Measurements from ENCODE around the gene SNRK.
"Not testable (repeated sequence)": the region's sequence is repeated elsewhere in the genome, so short reads cannot be mapped to it uniquely, and the experiment has no call there.

SNRK gene

GRCh38 chr3:43353923-43354670 lies 67.8 kb downstream of the SNRK start:
- TF ChIP-seq EZH2phosphoT487 (conservative IDR thresholded peaks at IDR 0.05; ENCODE audit: low read length) (no peak), CTCF (IDR thresholded peaks at IDR 0.05; ENCODE audit: insufficient read depth, low read length, poor library complexity, severe bottlenecking) (no peak)
- Histone ChIP-seq H3K9ac (ENCODE audit: low read length) (no peak overlapping the region), H3K27ac (ENCODE audit: low read depth, low read length) (no peak overlapping the region), H3K9me2 (replicated peaks; ENCODE audit: insufficient read depth, low read length) (no peaks in the 10 kb centered on the region), H3K36me3 (ENCODE audit: low read length) (no peaks in the 10 kb centered on the region), H3K27me3 (ENCODE audit: low read length) (no peaks in the 10 kb centered on the region), H2AFZ (ENCODE audit: low read depth, low read length, severe bottlenecking) (no peak overlapping the region), H3K9me3 (ENCODE audit: insufficient read depth, low read length) (peaks cover 14% of the 10 kb centered on the region; the same call in 1 of the 2 replicates), H3F3A (ENCODE audit: insufficient read depth) (no peaks in the 10 kb centered on the region), H4K20me1 (ENCODE audit: low read depth, low read length) (no peaks in the 10 kb centered on the region), H3K79me2 (ENCODE audit: insufficient read depth, low read length) (no peaks in the 10 kb centered on the region), H3K4me3 (ENCODE audit: insufficient read depth, low read length, poor library complexity, severe bottlenecking) (no peak overlapping the region), H3K4me2 (ENCODE audit: low read depth, low read length, poor library complexity, severe bottlenecking) (no peak overlapping the region)

GRCh38 chr3:43356033-43356432 lies 69.7 kb downstream of the SNRK start:
- H3F3A ChIP-seq (ENCODE audit: insufficient read depth) = not testable (repeated sequence)

GRCh38 chr3:43361077-43361476 lies 74.7 kb downstream of the SNRK start:
- Histone ChIP-seq H3K9me2 (replicated peaks; ENCODE audit: insufficient read depth, low read length) (no peaks in the 10 kb centered on the region), H3K4me3 (ENCODE audit: insufficient read depth, low read length, poor library complexity, severe bottlenecking) (no peak overlapping the region), H3K27me3 (ENCODE audit: low read length) (no peaks in the 10 kb centered on the region), H3K36me3 (ENCODE audit: low read length) (no peaks in the 10 kb centered on the region), H3K9me3 (ENCODE audit: insufficient read depth, low read length) (no peaks in the 10 kb centered on the region), H3K9ac (ENCODE audit: low read length) (no peak overlapping the region), H4K20me1 (ENCODE audit: low read depth, low read length) (no peaks in the 10 kb centered on the region), H3K79me2 (ENCODE audit: insufficient read depth, low read length) (no peaks in the 10 kb centered on the region), H2AFZ (ENCODE audit: low read depth, low read length, severe bottlenecking) (no peak overlapping the region), H3K27ac (ENCODE audit: low read depth, low read length) (no peak overlapping the region), H3K4me2 (ENCODE audit: low read depth, low read length, poor library complexity, severe bottlenecking) (no peak overlapping the region), H3F3A (ENCODE audit: insufficient read depth) (no peaks in the 10 kb centered on the region)
- TF ChIP-seq CTCF (IDR thresholded peaks at IDR 0.05; ENCODE audit: insufficient read depth, low read length, poor library complexity, severe bottlenecking) = no peak
- TF ChIP-seq EZH2phosphoT487 (conservative IDR thresholded peaks at IDR 0.05; ENCODE audit: low read length) = no peak

More at GRCh38 chr3:43356033-43356432, 69.7 kb downstream of the SNRK start:
- H3K9me2 ChIP-seq (replicated peaks; ENCODE audit: insufficient read depth, low read length); H4K20me1 ChIP-seq (ENCODE audit: low read depth, low read length); H3K4me3 ChIP-seq (ENCODE audit: insufficient read depth, low read length, poor library complexity, severe bottlenecking); H3K27me3 ChIP-seq (ENCODE audit: low read length); H3K36me3 ChIP-seq (ENCODE audit: low read length); H3K27ac ChIP-seq (ENCODE audit: low read depth, low read length); H3K4me2 ChIP-seq (ENCODE audit: low read depth, low read length, poor library complexity, severe bottlenecking); H3K9ac ChIP-seq (ENCODE audit: low read length); H2AFZ ChIP-seq (ENCODE audit: low read depth, low read length, severe bottlenecking); H3K79me2 ChIP-seq (ENCODE audit: insufficient read depth, low read length): not testable (repeated sequence)
- peaks cover 14% of the 10 kb centered on the region; the same call in 1 of the 2 replicates for H3K9me3 ChIP-seq (ENCODE audit: insufficient read depth, low read length)

- TF ChIP-seq EZH2phosphoT487 (conservative IDR thresholded peaks at IDR 0.05; ENCODE audit: low read length) = no peak
- TF ChIP-seq CTCF (IDR thresholded peaks at IDR 0.05; ENCODE audit: insufficient read depth, low read length, poor library complexity, severe bottlenecking) = no peak
- Histone ChIP-seq H3K9ac (ENCODE audit: low read length) (no peak overlapping the region), H3K27me3 (ENCODE audit: low read length) (no peaks in the 10 kb centered on the region), H3K9me3 (ENCODE audit: insufficient read depth, low read length) (no peaks in the 10 kb centered on the region), H3K27ac (ENCODE audit: low read depth, low read length) (no peak overlapping the region), H4K20me1 (ENCODE audit: low read depth, low read length) (no peaks in the 10 kb centered on the region), H3K4me3 (ENCODE audit: insufficient read depth, low read length, poor library complexity, severe bottlenecking) (no peak overlapping the region), H2AFZ (ENCODE audit: low read depth, low read length, severe bottlenecking) (no peak overlapping the region), H3K79me2 (ENCODE audit: insufficient read depth, low read length) (no peaks in the 10 kb centered on the region), H3F3A (ENCODE audit: insufficient read depth) (no peaks in the 10 kb centered on the region), H3K4me2 (ENCODE audit: low read depth, low read length, poor library complexity, severe bottlenecking) (no peak overlapping the region), H3K36me3 (ENCODE audit: low read length) (no peaks in the 10 kb centered on the region), H3K9me2 (replicated peaks; ENCODE audit: insufficient read depth, low read length) (no peaks in the 10 kb centered on the region)
Observed at GRCh38 chr3:43362183-43362582, 75.8 kb downstream of the SNRK start.
